K562 (cell line): Measurements from ENCODE around the gene HEXIM2. TPM values are rescaled to one million over a fixed set of nuclear protein-coding genes. Genes with fewer than 3 reads are reported as not detected.

Experiments
- ATAC-seq: fragments of 200-7000 bp; cut with Tn5 transposase; 3 replicates; pipeline ENCODE4 v1.9.1; 2020; ENCODE audit warnings: moderate library complexity
- BruUV-seq: library from RNA; stranded (reverse); fragments of 400-500 nt; replicated peaks from 2 replicates; lab custom pipeline; 2021; lab: Mats Ljungman, UMichigan
- CTCF ChIA-PET: fragments of 300-600 bp; formaldehyde crosslinking; extraction: SDS; loops from one replicate; lab custom pipeline; 2021; ENCODE audit warnings: low intra/inter-chr PET ratio; lab: Yijun Ruan, JAX
- POLR2A ChIA-PET: fragments of 300-600, 350-650 bp; sonication (Branson Sonifier 250); formaldehyde crosslinking; extraction: SDS; loops from one replicate; lab custom pipeline; 2021; ENCODE audit warnings: antibody characterized with exemption, inconsistent platforms; lab: Yijun Ruan, JAX
- DNase-seq, 4 experiments: peaks; one replicate each; pipeline versions ENCODE4 v3.0.0 to v3.0.0-alpha.2; 2011 to 2018; ENCODE audit warnings: low spot score in 3 of 4, mixed read lengths in 3 of 4; ENCODE audit errors: extremely low read depth in 1 of 4
- FAIRE-seq: peaks from 2 replicates; lab custom pipeline; 2011; peaks lifted over from hg19 to GRCh38; lab: Jason Lieb, UNC
- H2AFZ ChIP-seq: 2 replicates; pipeline ENCODE4 v1.6.0; 2011; ENCODE audit warnings: low read depth, low read length, control low read depth, inconsistent platforms
- H3K27ac ChIP-seq: fragments of 200-600 bp; 3 replicates; pipeline ENCODE4 v1.8.0; 2011; ENCODE audit warnings: low read depth, mild to moderate bottlenecking, control low read depth, inconsistent platforms, low read length, moderate library complexity, mixed read lengths; ENCODE audit errors: extremely low read depth
- H3K27me3 ChIP-seq, 2 experiments: fragments of 300-600 bp in 1 of 2; 2 replicates in 1 of 2; 3 replicates in 1 of 2; pipeline versions ENCODE4 v1.6.0 to v1.8.0; 2011; ENCODE audit warnings: inconsistent platforms in 2 of 2, low read length in 2 of 2, mild to moderate bottlenecking in 1 of 2, mixed read lengths in 1 of 2, moderate library complexity in 1 of 2; ENCODE audit not compliant: control insufficient read depth in 2 of 2, insufficient read depth in 2 of 2
- H3K36me3 ChIP-seq: fragments of 300-600 bp; 3 replicates; pipeline ENCODE4 v1.8.0; 2011; ENCODE audit warnings: mild to moderate bottlenecking, low read length, inconsistent platforms; ENCODE audit not compliant: control insufficient read depth, insufficient read depth
- H3K4me1 ChIP-seq, 2 experiments: fragments of 200-600 bp in 1 of 2; replicated peaks in 1 of 2; 2 replicates in 1 of 2; 3 replicates in 1 of 2; pipeline versions ENCODE4 v1.5.1 to v1.8.0; 2011; ENCODE audit warnings: inconsistent platforms in 2 of 2, low read length in 2 of 2, mild to moderate bottlenecking in 1 of 2, mixed read lengths in 1 of 2, moderate library complexity in 1 of 2; ENCODE audit not compliant: control insufficient read depth in 2 of 2, insufficient read depth in 2 of 2
- H3K4me2 ChIP-seq: 2 replicates; pipeline ENCODE4 v1.6.1; 2011; ENCODE audit warnings: low read length, control low read depth, inconsistent platforms, mixed read lengths; ENCODE audit not compliant: insufficient read depth
- H3K4me3 ChIP-seq: fragments of 200-600 bp; sonication (generic), shearing (Covaris generic); 2 replicates; pipeline ENCODE4 v1.5.1; 2016; ENCODE audit warnings: control low read depth, inconsistent platforms
- H3K79me2 ChIP-seq: fragments of 200-600 bp; 3 replicates; pipeline ENCODE4 v1.8.0; 2011; ENCODE audit warnings: low read length, inconsistent platforms; ENCODE audit not compliant: control insufficient read depth, insufficient read depth
- H3K9ac ChIP-seq, 2 experiments: 2 replicates each; pipeline versions ENCODE4 v1.6.0 to v1.6.1; 2011; ENCODE audit warnings: low read depth in 2 of 2, low read length in 2 of 2, control low read depth in 1 of 2, inconsistent platforms in 1 of 2, mild to moderate bottlenecking in 1 of 2, mixed read lengths in 1 of 2; ENCODE audit not compliant: insufficient read depth in 1 of 2
- H3K9me1 ChIP-seq: one replicate; pipeline ENCODE4 v1.6.0; 2011; ENCODE audit warnings: inconsistent platforms, mild to moderate bottlenecking, low read length, moderate library complexity; ENCODE audit not compliant: control insufficient read depth, insufficient read depth
- H3K9me3 ChIP-seq: replicated peaks from 2 replicates; pipeline ENCODE4 v1.5.1; 2011; ENCODE audit warnings: low read depth, low read length, inconsistent platforms; ENCODE audit not compliant: control insufficient read depth, insufficient read depth
- H4K20me1 ChIP-seq: replicated peaks from 2 replicates; pipeline ENCODE4 v1.6.1; 2011; ENCODE audit warnings: low read length, inconsistent platforms, mixed read lengths; ENCODE audit not compliant: control insufficient read depth, insufficient read depth
- CBX3 ChIP-seq, 2 experiments: IDR thresholded peaks; 1 replicate in 1 of 2; 2 replicates in 1 of 2; pipeline ENCODE4 v1.6.1; 2012; ENCODE audit warnings: inconsistent platforms in 2 of 2, low read length in 2 of 2, borderline replicate concordance in 1 of 2, control low read depth in 1 of 2
- HMGN3 ChIP-seq: IDR thresholded peaks from 2 replicates; pipeline ENCODE4 v1.6.1; 2011; ENCODE audit warnings: borderline replicate concordance, low read depth, mild to moderate bottlenecking, mixed read lengths, low read length; ENCODE audit not compliant: insufficient read length; ENCODE audit errors: extremely low read depth
- MTF1 ChIP-seq: fragments of 250-450 bp; sonication (Bioruptor Pico); IDR thresholded peaks from 2 replicates; pipeline ENCODE4 v1.9.0; 2021; ENCODE audit warnings: moderate library complexity, mild to moderate bottlenecking, inconsistent platforms, borderline replicate concordance
- PCBP1 ChIP-seq: fragments of 200-400 bp; formaldehyde crosslinking; IDR thresholded peaks from 2 replicates; pipeline ENCODE4 v1.6.1; 2018; ENCODE audit warnings: mild to moderate bottlenecking, low read depth, low read length; ENCODE audit not compliant: poor library complexity, severe bottlenecking
- PTBP1 ChIP-seq: fragments of 200-400 bp; formaldehyde crosslinking; IDR thresholded peaks from 2 replicates; pipeline ENCODE4 v1.6.1; 2017; ENCODE audit warnings: low read depth, low read length
- RNF2 ChIP-seq: sonication (generic); IDR thresholded peaks from 2 replicates; pipeline ENCODE4 v1.6.1; 2016
- TCFL5 ChIP-seq: fragments of 250-450 bp; sonication (Bioruptor Pico); conservative IDR thresholded peaks from 2 replicates; pipeline ENCODE4 v1.6.1; 2021; ENCODE audit warnings: mild to moderate bottlenecking, moderate library complexity, matching md5 sums
- THRAP3 ChIP-seq: fragments of 450-650 bp; IDR thresholded peaks from 2 replicates; pipeline ENCODE4 v1.6.1; 2016; ENCODE audit warnings: mild to moderate bottlenecking, inconsistent platforms, borderline replicate concordance
- ZBED1 ChIP-seq: IDR thresholded peaks from 2 replicates; pipeline ENCODE4 v1.6.1; 2014
- ZNF174 ChIP-seq: fragments of 250-450 bp; sonication (Bioruptor Pico); IDR thresholded peaks from 2 replicates; pipeline ENCODE4 v1.4.0; 2020; ENCODE audit warnings: mild to moderate bottlenecking
- ZNF695 ChIP-seq: fragments of 450-650 bp; formaldehyde crosslinking; IDR thresholded peaks from 2 replicates; pipeline ENCODE4 v1.4.0; 2020; ENCODE audit warnings: mild to moderate bottlenecking, moderate library complexity
- WGBS: fragments of 100-300 bp; shearing (Covaris generic); methylation state at CpG from one replicate; pipeline ENCODE4 v1.1.6; 2016; ENCODE audit warnings: low coverage, mixed read lengths; ENCODE audit not compliant: insufficient coverage; ENCODE audit errors: missing lambda C conversion rate; 5-methylcytosine and 5-hydroxymethylcytosine counted together
- in situ Hi-C: fragments of 300-500 bp; cut with MboI; formaldehyde crosslinking; loops from 4 replicates; pipeline ENCODE4 v1.15.0; 2018; ENCODE audit warnings: inconsistent platforms, mixed read lengths
- intact Hi-C: fragments of 100-400 bp; cut with micrococcal nuclease; formaldehyde crosslinking; loops from 2 replicates; pipeline ENCODE4 v1.14.2; 2022
- polyA plus RNA-seq, 8 experiments: library from polyadenylated mRNA; depleted of rRNA in 4 of 8; stranded (reverse) in 5 of 8; unstranded in 3 of 8; fragments of >200 nt; fragmentation: Nextera tagmentation in 2 of 8; fragmentation: Illumina TruSeq in 1 of 8; extraction: Ambion mirVana in 2 of 8; extraction: Trizol in 1 of 8; gene quantifications; 2 replicates each; pipeline versions ENCODE4 v1.2.1 to v1.2.3, GENCODE V29; 2011 to 2014; ENCODE audit warnings: inconsistent platforms in 1 of 8, missing spikeins in 1 of 8
- total RNA-seq, 7 experiments: library from RNA; depleted of rRNA in 6 of 7; stranded (reverse); fragments of >200 nt in 6 of 7; fragmentation: Illumina TruSeq in 2 of 7; extraction: Trizol in 2 of 7; gene quantifications; 2 replicates each; pipeline versions ENCODE4 v1.2.1 to v1.2.3, GENCODE V29; 2011 to 2021; ENCODE audit warnings: low replicate concordance in 1 of 7
- TF ChIP-seq, protein P1 (sequence below), 2 experiments: fragments of 200-800 bp in 1 of 2; sonication (Bioruptor generic) in 1 of 2; sonication (generic) in 1 of 2; formaldehyde crosslinking in 1 of 2; IDR thresholded peaks in 1 of 2; conservative IDR thresholded peaks in 1 of 2; 2 replicates each; pipeline versions ENCODE4 v1.5.0 to v1.6.1; 2016 to 2020; ENCODE audit warnings: missing compliant biosample characterization in 1 of 2, missing genetic modification characterization in 1 of 2, missing genetic modification reagents in 1 of 2

Gene HEXIM2
- total and polyA plus RNA-seq, 9 of the 15 experiments (the other 6 are each of a cell fraction or from before 2014, with no cell fraction given): 0.69 to 3.4 (median 1.1) TPM; not detected in 2

DNA sequence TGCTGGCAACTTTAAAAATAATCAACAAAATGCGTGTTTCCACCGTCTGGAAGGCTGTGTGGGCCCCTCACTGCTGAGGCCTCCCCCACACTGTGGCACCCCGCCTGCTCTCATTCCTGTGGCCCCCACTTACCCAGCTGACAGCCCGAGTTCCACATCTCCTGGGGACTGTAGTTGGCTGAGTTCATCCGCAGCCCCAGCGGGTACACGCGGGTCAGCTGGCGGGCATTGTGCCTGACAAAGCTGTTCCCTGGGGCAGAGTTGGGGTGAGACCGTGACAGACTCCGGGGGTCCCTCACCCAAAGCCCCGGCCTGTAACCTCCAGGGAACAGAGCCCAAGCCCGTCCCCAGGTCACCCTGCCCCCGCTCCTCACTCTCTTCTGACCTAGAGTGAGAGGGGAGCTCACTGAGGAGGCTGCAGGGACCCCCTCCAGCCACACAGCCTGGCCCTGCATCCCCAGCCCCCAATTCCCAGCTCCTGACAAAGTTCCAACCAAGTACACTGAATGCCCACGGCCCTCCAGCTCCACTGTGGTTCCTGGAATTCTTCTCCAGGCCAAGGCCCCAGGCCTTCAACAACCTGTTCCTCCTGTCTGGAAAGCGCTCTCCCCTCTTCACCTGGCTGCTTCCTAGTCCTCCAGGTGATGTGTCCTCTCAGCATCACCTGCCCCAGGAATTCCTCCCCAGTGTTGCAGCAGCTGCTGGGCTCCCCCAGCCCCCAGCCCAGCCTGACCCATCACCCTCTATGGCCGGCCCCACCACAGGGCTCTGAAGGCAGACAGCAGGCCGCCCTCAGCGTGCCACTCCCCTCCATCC lies 47.4 kb upstream of the HEXIM2 start (continued):
- no peak for TF ChIP-seq CBX3 (IDR thresholded peaks at IDR 0.05; ENCODE audit: borderline replicate concordance in 1 of 2, low read length in 2 of 2)
- no peak for TF ChIP-seq PTBP1
- TF ChIP-seq TCFL5: no peak
- no peak for TF ChIP-seq HMGN3
- TF ChIP-seq ZNF695: no peak

DNA sequence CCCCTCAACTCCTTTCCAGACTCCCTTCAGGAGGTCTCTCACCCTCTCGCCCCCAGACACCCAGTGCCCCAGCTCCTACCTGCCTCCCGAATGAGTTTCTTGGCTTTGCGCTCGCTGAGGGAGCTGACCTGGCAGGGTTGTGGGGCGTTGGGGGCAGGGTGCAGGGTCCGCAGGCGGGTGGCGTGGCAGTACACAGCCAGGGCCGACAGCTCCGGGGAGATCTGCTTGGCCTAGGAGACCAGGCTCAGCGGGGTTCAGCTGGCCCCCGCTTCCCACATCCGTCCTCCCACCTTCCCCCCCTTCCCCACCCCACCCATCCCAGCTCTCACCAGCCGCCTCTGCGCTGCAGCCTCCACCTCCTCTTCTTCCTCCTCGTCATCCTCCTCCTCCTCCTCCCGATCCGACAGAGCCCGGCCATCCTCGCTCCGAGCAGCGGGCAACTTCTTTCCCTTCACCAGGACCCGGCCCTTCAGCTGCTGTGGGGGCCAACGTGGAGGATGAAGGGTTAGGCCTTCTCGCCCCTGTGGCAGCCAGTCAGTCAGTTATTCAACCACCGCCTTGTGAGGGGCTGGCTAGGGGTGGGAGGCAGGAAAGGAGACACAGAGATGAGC lies 46.6 kb upstream of the HEXIM2 start:
- Histone ChIP-seq H3K9me1 (no peaks in the 10 kb centered on the region), H2AFZ (no peak overlapping the region), H3K9ac (0 out of 4 replicates have a peak overlapping the region, but pooled peaks of 1 of the 2 experiments have one; percentile 21), H3K4me2 (no peak overlapping the region), H3K27me3 (no peaks in the 10 kb centered on the region), H4K20me1 (no peaks in the 10 kb centered on the region), H3K79me2 (no peaks in the 10 kb centered on the region), H3K36me3 (no peaks in the 10 kb centered on the region), H3K27ac (no peak overlapping the region), H3K4me3 (no peak overlapping the region), H3K4me1 (peaks cover 0 to 32% of the 10 kb centered on the region in 2 experiments; a peak in 3 of 5 replicates), H3K9me3 (no peaks in the 10 kb centered on the region)
- no peak for FAIRE-seq
- TF ChIP-seq RNF2: no peak
- TF ChIP-seq, protein P1, sequence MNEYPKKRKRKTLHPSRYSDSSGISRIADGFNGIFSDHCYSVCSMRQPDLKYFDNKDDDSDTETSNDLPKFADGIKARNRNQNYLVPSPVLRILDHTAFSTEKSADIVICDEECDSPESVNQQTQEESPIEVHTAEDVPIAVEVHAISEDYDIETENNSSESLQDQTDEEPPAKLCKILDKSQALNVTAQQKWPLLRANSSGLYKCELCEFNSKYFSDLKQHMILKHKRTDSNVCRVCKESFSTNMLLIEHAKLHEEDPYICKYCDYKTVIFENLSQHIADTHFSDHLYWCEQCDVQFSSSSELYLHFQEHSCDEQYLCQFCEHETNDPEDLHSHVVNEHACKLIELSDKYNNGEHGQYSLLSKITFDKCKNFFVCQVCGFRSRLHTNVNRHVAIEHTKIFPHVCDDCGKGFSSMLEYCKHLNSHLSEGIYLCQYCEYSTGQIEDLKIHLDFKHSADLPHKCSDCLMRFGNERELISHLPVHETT (CRISPR knock-in tag; conservative IDR thresholded peaks at IDR 0.05 in 1 of 2, IDR thresholded peaks at IDR 0.05 in 1 of 2): no peak
- no peak for TF ChIP-seq MTF1 (CRISPR knock-in tag)
- no peak for TF ChIP-seq THRAP3
- TF ChIP-seq ZNF174 (CRISPR knock-in tag): no peak
- TF ChIP-seq ZBED1: no peak
- peak; percentile 54 for TF ChIP-seq PCBP1
- DNase-seq: no peak
- 72% methylated on average over 10 of the region's 26 CpGs for WGBS
- ChIA-PET CTCF (no interaction called here), POLR2A (interaction anchor here (0.7 to 2.3 kb wide), 8 partner anchors 8 to 54 kb away, joined by 3 to 11 read pairs (median 4); partner anchors contain the start of genes HEXIM1 and NMT1)
- intact Hi-C loops (no loop called here), in situ Hi-C loops (no loop called here)
- no peak for ATAC-seq
- no TSS peak for BruUV-seq
